SK-MEL-5 (cell line): ENCODE measurements around the gene ZBTB11. TPM values are rescaled to one million over a fixed set of nuclear protein-coding genes. Genes with fewer than 3 reads are reported as not detected.
"Not testable (repeated sequence)": the region's sequence is repeated elsewhere in the genome, so short reads cannot be mapped to it uniquely, and the experiment has no call there.

Experiments
- DNase-seq: peaks from one replicate; pipeline ENCODE4 v3.0.0-alpha.2; 2016; ENCODE audit warnings: low read depth, low spot score
- in situ Hi-C: cut with HindIII; loops from 2 replicates; pipeline ENCODE4 v1.10.0; 2016; ENCODE audit warnings: low sequenced_read_pairs, high pct_unique_total_duplicates, low pct_unique_long_range_greater_than_20kb
- total RNA-seq: library from RNA; depleted of rRNA; stranded (reverse); fragments of >200 nt; shearing (Covaris generic); gene quantifications from 2 replicates; pipeline ENCODE4 v1.2.3, GENCODE V29; 2014

Gene ZBTB11
- total RNA-seq, 1 experiment from 2014 or later: 21.7 TPM

GRCh38 chr3:101667331-101667730, 9.6 kb downstream of the ZBTB11 start:
- no peak for DNase-seq
- in situ Hi-C loops: no loop called here

DNA sequence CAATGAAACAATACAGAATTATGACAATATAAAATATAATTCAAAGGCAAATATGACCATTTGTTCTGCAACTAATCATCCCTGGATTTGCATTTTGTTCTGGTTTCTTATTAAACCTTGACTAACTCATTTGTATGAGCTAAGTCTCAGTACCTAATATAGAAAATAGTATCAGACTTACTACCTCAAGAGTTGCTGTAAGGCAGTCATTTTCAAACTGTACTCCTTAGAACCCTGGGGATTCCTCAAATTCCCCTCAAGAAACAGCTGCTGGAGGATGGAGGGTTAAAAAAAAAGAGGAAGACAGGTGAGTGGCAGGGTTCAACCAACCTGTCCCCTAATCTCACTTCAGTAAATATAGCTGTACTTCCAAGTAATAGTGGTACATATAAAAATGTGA, 11.1 kb downstream of the ZBTB11 start:
- in situ Hi-C loops: no loop called here
- DNase-seq: no peak

DNA sequence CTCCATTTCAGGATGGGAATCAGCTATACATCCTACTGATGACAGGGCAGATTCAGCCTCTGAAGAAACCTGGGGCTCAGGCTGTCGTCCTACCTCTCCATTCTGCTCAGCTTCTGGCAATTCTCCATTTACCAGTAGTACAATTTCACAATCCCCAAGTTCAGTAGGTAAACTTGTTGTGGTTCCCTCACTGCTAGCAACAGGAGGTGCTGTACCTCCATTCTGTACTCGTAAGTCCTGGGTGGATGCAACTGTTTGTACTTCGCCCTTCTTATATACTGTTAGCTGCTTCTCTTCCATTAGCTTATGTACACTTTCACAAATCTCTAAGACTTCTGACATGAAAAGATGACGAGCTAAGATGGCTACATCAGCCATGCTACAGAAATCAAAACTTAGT, 11.6 kb downstream of the ZBTB11 start:
- DNase-seq: no peak

GRCh38 chr3:101660714-101661113, 16.2 kb downstream of the ZBTB11 start:
- DNase-seq: no peak
- in situ Hi-C loops: no loop called here

More for the DNA sequence above, 11.6 kb downstream of the ZBTB11 start:
- in situ Hi-C loops: no loop called here

GRCh38 chr3:101656651-101657050, 20.3 kb downstream of the ZBTB11 start:
- no peak for DNase-seq
- in situ Hi-C loops: no loop called here

DNA sequence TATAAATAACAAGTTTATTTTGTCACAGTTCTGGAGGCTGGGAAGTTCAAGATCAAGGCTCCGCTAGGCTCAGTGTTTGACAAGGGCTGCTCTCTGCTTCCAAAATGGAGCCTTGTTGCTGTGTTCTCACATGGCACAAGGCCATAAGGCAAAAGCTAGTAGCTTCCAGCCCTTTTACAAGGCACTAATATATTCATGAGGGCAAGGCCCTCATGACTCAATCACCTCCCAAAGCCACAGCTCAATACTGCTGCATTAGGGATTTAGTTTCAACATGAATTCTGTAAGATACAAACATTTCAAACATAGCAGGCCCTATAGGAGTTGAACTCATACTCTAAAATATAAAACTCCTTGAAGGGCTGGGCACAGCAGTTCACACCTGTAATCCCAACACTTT, 30.2 kb downstream of the ZBTB11 start:
- DNase-seq: no peak
- in situ Hi-C loops: no loop called here

- in situ Hi-C loops: no loop called here
- DNase-seq: no peak
These were observed 32.9 kb downstream of the ZBTB11 start for GRCh38 chr3:101643861-101644613.

- no peak for DNase-seq
- in situ Hi-C loops: no loop called here
These were observed 33.7 kb downstream of the ZBTB11 start for GRCh38 chr3:101643009-101643844.

GRCh38 chr3:101642441-101642840, 34.5 kb downstream of the ZBTB11 start:
- in situ Hi-C loops: no loop called here
- no peak for DNase-seq

DNA sequence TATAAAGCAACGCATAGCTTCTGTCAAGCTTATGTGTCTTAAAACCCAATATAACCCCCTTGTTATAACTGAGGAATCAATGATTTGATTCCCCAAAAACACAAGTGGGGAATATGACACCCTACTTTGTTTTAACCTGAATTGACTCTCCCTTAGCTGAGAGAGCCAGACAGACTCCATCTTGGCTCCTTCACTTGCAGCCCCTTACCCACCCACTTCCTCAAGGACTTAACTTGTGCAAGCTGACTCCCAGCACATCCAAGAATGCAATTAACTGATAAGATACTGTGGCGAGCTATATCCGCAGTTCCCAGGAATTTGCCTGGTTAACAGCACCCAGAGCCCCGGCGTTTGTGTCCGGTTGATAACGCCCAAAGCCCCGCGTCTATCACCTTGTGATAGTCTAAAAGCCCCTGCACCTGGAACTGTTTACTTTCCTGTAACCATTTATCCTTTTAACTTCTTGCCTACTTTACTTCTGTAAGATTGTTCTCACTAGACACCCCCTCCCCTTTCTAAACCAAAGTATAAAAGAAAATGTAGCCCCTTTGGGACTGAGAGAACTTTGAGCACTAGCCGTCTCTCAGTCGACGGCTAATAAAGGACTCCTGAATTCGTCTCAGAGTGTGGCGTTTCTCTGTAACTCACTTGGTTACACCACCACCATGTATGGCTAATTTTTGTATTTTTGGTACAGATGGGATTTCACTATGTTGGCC, 35.4 kb downstream of the ZBTB11 start:
- DNase-seq, in situ Hi-C loops: not testable (repeated sequence)

- DNase-seq: no peak
- in situ Hi-C loops: no loop called here
These were observed 36.7 kb downstream of the ZBTB11 start for GRCh38 chr3:101640256-101640655.

DNA sequence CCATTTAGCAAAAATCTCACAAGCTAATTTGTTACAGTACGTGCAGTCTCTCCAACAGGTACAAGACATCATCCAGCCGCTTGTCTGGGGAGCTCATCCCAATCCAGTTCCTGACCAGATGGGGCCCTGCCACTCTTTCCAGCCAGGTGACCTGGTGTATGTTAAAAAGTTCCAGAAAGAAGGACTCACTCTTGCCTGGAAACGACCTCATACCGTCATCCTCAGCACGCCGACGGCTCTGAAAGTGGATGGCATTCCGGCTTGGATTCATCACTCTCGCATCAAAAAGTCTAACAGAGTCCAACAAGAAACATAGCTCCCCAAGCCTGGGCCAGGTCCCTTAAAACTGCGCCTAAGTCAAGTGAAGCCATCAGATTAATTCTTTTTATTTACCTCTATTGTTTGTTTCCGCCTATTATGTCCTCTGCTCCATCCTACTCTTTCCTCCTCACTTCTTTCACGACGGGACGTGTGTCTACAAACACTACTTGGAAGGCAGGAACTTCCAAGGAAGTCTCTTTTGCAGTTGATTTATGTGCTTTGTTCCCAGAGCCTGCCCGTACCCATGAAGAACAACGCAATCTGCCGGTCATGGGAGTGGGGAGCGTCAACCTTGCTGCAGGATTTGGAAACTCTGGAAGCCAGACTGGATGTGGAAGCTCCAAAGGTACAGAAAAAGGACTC, 37.5 kb downstream of the ZBTB11 start:
- no peak for DNase-seq
- in situ Hi-C loops: no loop called here

- in situ Hi-C loops: no loop called here
- DNase-seq: peak; percentile 8
These were observed 38.6 kb downstream of the ZBTB11 start for GRCh38 chr3:101638261-101638745.

DNA sequence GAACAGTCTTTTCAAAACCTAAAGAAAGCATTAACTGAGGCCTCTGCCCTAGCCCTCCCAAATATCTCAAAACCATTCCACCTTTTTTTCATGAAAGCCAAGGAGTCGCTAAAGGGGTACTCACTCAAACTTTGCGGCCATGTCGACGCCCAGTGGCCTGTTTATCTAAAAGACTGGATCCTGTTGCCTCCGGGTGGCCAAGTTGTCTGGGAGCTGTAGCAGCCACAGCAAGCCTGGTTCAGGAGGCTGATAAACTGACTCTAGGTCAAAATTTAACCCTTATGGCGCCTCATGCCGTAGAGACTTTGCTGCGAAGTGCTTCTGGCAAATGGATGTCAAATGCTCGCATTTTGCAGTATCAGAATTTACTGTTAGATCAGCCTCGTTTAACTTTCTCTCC, 39.5 kb downstream of the ZBTB11 start:
- no peak for DNase-seq
- in situ Hi-C loops: no loop called here

- in situ Hi-C loops: no loop called here
- peak; percentile 75 for DNase-seq
These were observed 40.8 kb downstream of the ZBTB11 start for GRCh38 chr3:101635954-101636798.

DNA sequence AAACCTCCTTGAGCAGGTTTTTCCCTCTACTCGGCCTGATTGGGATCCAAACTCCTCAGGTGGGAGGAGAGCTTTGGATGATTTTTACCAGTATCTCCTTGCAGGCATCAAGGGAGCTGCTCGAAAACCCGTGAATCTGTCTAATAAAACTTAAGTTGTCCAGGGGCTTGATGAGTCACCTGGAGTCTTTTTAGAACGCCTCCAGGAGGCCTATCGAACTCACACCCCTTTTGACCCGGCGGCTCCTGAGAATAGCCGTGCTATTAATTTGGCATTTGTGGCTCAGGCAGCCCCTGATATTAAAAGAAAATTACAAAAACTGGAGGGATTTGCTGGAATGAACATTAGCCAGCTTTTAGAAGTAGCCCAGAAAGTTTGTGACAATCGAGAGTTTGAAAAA, 41.6 kb downstream of the ZBTB11 start:
- in situ Hi-C loops: no loop called here
- no peak for DNase-seq
